Heart left ventricle (tissue), 13 donors: ENCODE results near the gene DTNB.

Experiments used
- CTCF ChIP-seq, 12 donors: fragments of 200-600 bp; sonication (generic) in 4 of 12; IDR thresholded peaks; one replicate each; pipeline versions ENCODE4 v1.5.0 to v1.8.0; 2018 to 2022; ENCODE audit warnings: antibody characterized with exemption in 12 of 12, mild to moderate bottlenecking in 5 of 12
- POLR2A ChIP-seq, 2 donors: fragments of 450-650 bp; IDR thresholded peaks; one replicate each; pipeline ENCODE4 v1.6.1; 2017; ENCODE audit warnings: antibody characterized with exemption in 2 of 2, mild to moderate bottlenecking in 2 of 2, moderate library complexity in 2 of 2
- donor health status: ischemic (EF 13 %, LVEDD 7.1; RV severe dilation, severe dysfunction).
- donor health status: DM: no; HTN: yes; CAD: no.
- donor health status: DM: no; HTN: no; CAD: no.
- donor health status: ischemic (EF 25% LVEDD 6.9; RV normal size, moderate dysfunction).
- donor health status: ischemic (EF 25% LVEDD 5.7; RV mildly dilated, moderate dysfunction).
- donor health status: ischemic (EF 35%, LVEDD 5.7; RV mildly dilated, moderate dysfunction).
- donor health status: nonischemic (EF 11% LVEDD 7.7; RV severe dilation, severe dysfunction).
- donor health status: DM: yes; HTN: yes; CAD: no.
- donor health status: PGD.
- donor health status: ischemic (EF 29% LVEDD 5.4; RV normal size, mild dysfunction).
- donor health status: nonischemic (EF 23%, LVEDD 6.1; RV moderate dilation, normal function).

DNA sequence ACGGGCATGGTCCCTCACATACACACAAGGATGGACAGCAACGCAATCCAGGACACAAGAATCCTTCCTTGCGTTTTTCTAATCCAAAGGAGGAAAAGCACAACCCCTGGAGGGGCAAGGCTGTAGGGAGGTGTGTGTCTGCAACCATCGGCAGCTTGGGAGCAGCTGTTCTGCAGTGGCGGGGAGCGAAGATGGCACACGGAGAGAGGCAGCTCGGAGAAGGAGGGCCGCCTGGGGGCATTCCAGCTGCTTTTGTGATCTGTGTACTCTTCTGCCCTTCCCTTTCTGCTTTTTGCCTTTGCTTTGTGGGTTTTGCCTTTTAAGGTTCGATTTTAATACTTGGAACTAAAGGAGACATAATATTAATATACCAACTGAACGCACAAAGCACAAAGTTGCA, 194.6 kb downstream of the DTNB start:
- TF ChIP-seq CTCF (IDR thresholded peaks at IDR 0.05): no peak
- no peak for TF ChIP-seq POLR2A (IDR thresholded peaks at IDR 0.05)
